ENCODE data around the gene CCSER1. TPM values are rescaled to one million over a fixed set of nuclear protein-coding genes. Genes with fewer than 3 reads are reported as not detected.

The CCSER1 gene
- total and polyA plus RNA-seq, 2 donors (not counting 1 experiment from before 2014, with no cell fraction given) = 10.7 to 39.5 TPM

DNA sequence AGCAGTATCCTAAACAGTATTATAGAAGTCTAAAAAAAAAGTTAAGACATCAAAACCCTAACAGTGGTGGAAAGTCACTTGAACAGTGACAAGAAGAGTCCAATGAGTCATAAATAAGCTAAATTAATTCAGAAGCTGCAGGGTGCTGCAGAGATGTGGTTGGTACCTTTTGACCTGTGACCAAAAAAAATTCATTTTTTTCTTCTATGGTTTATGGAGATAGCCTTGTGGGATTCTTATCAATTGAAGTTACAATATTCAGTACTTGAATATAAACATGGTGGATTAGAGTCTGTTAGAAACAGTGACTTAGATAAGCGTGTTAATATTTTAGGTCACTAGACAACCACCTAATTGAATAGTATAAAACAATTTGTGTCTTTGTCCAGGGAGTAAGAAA, 35.4 kb downstream of the CCSER1 start:
- Histone ChIP-seq H3K4me2 (replicated peaks; ENCODE audit: low read depth, low read length, poor library complexity, severe bottlenecking) (no peak overlapping the region), H3K4me1 (ENCODE audit: control insufficient read depth in 2 of 2, insufficient read depth in 2 of 2, low read length in 2 of 2) (peaks cover 0 to 7% of the 10 kb centered on the region in 2 donors), H3K4me3 (ENCODE audit: control extremely low read depth in 1 of 5, extremely low read depth in 1 of 5, insufficient read depth in 1 of 5, low read depth in 2 of 5, low read length in 4 of 5) (no peak overlapping the region), H3K36me3 (replicated peaks in 1 of 2; ENCODE audit: control extremely low read depth in 1 of 2, control insufficient read depth in 1 of 2, extremely low read depth in 1 of 2, insufficient read depth in 2 of 2, low read length in 1 of 2) (no peaks in the 10 kb centered on the region), H2AFZ (ENCODE audit: insufficient read depth, low read depth, low read length, poor library complexity, severe bottlenecking) (no peak overlapping the region), H3K27ac (ENCODE audit: low read length in 2 of 2) (no peak overlapping the region), H3K79me2 (ENCODE audit: control insufficient read depth, insufficient read depth, low read length) (peaks cover 4% of the 10 kb centered on the region), H3K9me3 (ENCODE audit: control extremely low read depth in 1 of 3, control insufficient read depth in 2 of 3, insufficient read depth in 1 of 3, low read length in 2 of 3) (peaks cover 0 to 7% (median 0%) of the 10 kb centered on the region in 3 donors), H3K9ac (ENCODE audit: low read length) (no peak overlapping the region), H3K27me3 (replicated peaks in 1 of 4; ENCODE audit: control extremely low read depth in 1 of 4, control insufficient read depth in 3 of 4, insufficient read depth in 4 of 4, low read length in 3 of 4) (no peaks in the 10 kb centered on the region), H4K20me1 (ENCODE audit: control insufficient read depth, insufficient read depth, low read length, poor library complexity, severe bottlenecking) (peaks cover 4% of the 10 kb centered on the region)
- CTCF ChIA-PET = no interaction called here
- intact Hi-C loops (cut with micrococcal nuclease) = no loop called here
- no CpG with 5 or more reads among the region's 1 CpG for WGBS (ENCODE audit: insufficient coverage)
- Mint-ChIP-seq H3K4me1 (peaks cover 26% of the 10 kb centered on the region), H3K4me3 (no peak overlapping the region), H3K27me3 (no peaks in the 10 kb centered on the region), H3K9me3 (ENCODE audit: insufficient read depth) (no peaks in the 10 kb centered on the region), H3K27ac (no peak overlapping the region)
- TF ChIP-seq EZH2 (IDR thresholded peaks at IDR 0.05; ENCODE audit: borderline replicate concordance, insufficient read depth, low read depth, low read length, poor library complexity, severe bottlenecking) = no peak
- TF ChIP-seq, protein P1, sequence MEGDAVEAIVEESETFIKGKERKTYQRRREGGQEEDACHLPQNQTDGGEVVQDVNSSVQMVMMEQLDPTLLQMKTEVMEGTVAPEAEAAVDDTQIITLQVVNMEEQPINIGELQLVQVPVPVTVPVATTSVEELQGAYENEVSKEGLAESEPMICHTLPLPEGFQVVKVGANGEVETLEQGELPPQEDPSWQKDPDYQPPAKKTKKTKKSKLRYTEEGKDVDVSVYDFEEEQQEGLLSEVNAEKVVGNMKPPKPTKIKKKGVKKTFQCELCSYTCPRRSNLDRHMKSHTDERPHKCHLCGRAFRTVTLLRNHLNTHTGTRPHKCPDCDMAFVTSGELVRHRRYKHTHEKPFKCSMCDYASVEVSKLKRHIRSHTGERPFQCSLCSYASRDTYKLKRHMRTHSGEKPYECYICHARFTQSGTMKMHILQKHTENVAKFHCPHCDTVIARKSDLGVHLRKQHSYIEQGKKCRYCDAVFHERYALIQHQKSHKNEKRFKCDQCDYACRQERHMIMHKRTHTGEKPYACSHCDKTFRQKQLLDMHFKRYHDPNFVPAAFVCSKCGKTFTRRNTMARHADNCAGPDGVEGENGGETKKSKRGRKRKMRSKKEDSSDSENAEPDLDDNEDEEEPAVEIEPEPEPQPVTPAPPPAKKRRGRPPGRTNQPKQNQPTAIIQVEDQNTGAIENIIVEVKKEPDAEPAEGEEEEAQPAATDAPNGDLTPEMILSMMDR (IDR thresholded peaks at IDR 0.05) = no peak
- POLR2A ChIA-PET = no interaction called here
- DNase-seq (no peak), ATAC-seq (ENCODE audit: low read depth) (no peak)

DNA sequence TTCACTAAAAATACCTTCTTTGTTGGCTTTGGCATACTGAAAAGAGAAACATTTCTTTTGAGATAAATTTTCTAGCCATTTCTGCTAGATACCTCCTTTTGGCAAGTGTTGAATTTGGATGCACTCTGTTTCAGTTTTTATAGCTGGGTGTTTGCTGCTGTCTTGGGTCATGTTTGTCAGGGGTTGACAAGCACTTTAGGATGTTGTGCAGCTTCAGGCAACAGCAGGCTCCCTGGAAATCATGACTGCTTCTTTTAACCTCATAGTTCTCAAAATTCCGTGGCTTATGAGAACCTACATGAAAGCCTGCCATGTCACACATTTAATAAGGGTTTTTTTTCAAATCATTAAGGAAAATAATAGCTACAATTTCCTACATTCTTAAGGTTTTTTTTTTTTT, 36.7 kb downstream of the CCSER1 start:
- no peak overlapping the region for H3K27ac Mint-ChIP-seq

More for the DNA sequence above, 36.7 kb downstream of the CCSER1 start:
- H2AFZ ChIP-seq (ENCODE audit: insufficient read depth, low read depth, low read length, poor library complexity, severe bottlenecking) = no peak overlapping the region
- H3K4me1 ChIP-seq (ENCODE audit: control insufficient read depth in 2 of 2, insufficient read depth in 2 of 2, low read length in 2 of 2) = peaks cover 0 to 7% of the 10 kb centered on the region in 2 donors
- ATAC-seq (ENCODE audit: low read depth) (no peak), DNase-seq (no peak)
- TF ChIP-seq EZH2 (IDR thresholded peaks at IDR 0.05; ENCODE audit: borderline replicate concordance, insufficient read depth, low read depth, low read length, poor library complexity, severe bottlenecking) = no peak
- TF ChIP-seq, protein P1 (IDR thresholded peaks at IDR 0.05) = no peak
- H3K27ac ChIP-seq (ENCODE audit: low read length in 2 of 2) = no peak overlapping the region
- peaks cover 4% of the 10 kb centered on the region for H4K20me1 ChIP-seq (ENCODE audit: control insufficient read depth, insufficient read depth, low read length, poor library complexity, severe bottlenecking)
- Mint-ChIP-seq H3K9me3 (ENCODE audit: insufficient read depth) (no peaks in the 10 kb centered on the region), H3K27me3 (no peaks in the 10 kb centered on the region), H3K4me3 (no peak overlapping the region), H3K4me1 (peaks cover 26% of the 10 kb centered on the region)
- CTCF ChIA-PET = no interaction called here
- POLR2A ChIA-PET = no interaction called here
- WGBS (ENCODE audit: insufficient coverage) = no CpG with 5 or more reads among the region's 1 CpG
- H3K79me2 ChIP-seq (ENCODE audit: control insufficient read depth, insufficient read depth, low read length) = peaks cover 4% of the 10 kb centered on the region
- H3K36me3 ChIP-seq (replicated peaks in 1 of 2; ENCODE audit: control extremely low read depth in 1 of 2, control insufficient read depth in 1 of 2, extremely low read depth in 1 of 2, insufficient read depth in 2 of 2, low read length in 1 of 2) = no peaks in the 10 kb centered on the region
- no peaks in the 10 kb centered on the region for H3K27me3 ChIP-seq (replicated peaks in 1 of 4; ENCODE audit: control extremely low read depth in 1 of 4, control insufficient read depth in 3 of 4, insufficient read depth in 4 of 4, low read length in 3 of 4)
- H3K4me2 ChIP-seq (replicated peaks; ENCODE audit: low read depth, low read length, poor library complexity, severe bottlenecking) = no peak overlapping the region
- no peak overlapping the region for H3K9ac ChIP-seq (ENCODE audit: low read length)
- peaks cover 0 to under 1% (median 0%) of the 10 kb centered on the region in 3 donors for H3K9me3 ChIP-seq (ENCODE audit: control extremely low read depth in 1 of 3, control insufficient read depth in 2 of 3, insufficient read depth in 1 of 3, low read length in 2 of 3)
- no peak overlapping the region for H3K4me3 ChIP-seq (ENCODE audit: control extremely low read depth in 1 of 5, extremely low read depth in 1 of 5, insufficient read depth in 1 of 5, low read depth in 2 of 5, low read length in 4 of 5)
- intact Hi-C loops (cut with micrococcal nuclease) = no loop called here

All from B cell (primary cell).